ENCODE measurements around the gene IL23R. TPM values are rescaled to one million over a fixed set of nuclear protein-coding genes. Genes with fewer than 3 reads are reported as not detected.
A peak's percentile ranks its signal among the peaks of the same experiment; 100 is the strongest.

The IL23R gene
- total RNA-seq, 4 donors from 2014 or later, result 0.19 to 0.32 TPM; not detected in 2

- ATAC-seq (ENCODE audit: low FRiP score) (peak; percentile 54), DNase-seq (ENCODE audit: low spot score) (no peak)
- TF ChIP-seq CTCF (IDR thresholded peaks at IDR 0.05), result no peak
Measured at GRCh38 chr1:67256291-67257172, 90.3 kb downstream of the IL23R start.

- DNase-seq (ENCODE audit: low spot score), result no peak
- no peak for TF ChIP-seq CTCF (IDR thresholded peaks at IDR 0.05)
- no peak for ATAC-seq (ENCODE audit: low FRiP score)
Measured at GRCh38 chr1:67257173-67257535, 90.9 kb downstream of the IL23R start.

DNA sequence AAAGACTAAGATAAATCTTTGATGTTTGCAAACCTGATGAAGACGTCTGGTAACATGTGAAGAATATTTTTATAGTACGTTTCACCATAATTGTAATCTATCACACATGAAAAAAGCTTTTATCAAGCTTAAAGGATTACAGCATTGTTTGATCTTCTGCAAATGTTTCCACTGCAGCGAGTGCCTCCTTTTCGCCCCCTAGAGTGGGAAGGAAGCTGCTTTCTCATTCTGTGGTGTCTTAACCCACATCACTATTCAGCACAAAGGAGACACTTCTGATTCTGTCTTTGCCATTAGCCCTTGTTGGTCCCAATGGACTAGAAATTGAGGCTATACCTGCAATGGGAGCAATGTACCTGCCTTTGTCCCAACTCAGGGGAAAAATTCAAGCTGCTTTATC, 95.4 kb downstream of the IL23R start:
- DNase-seq (ENCODE audit: low spot score) (no peak), ATAC-seq (ENCODE audit: low FRiP score) (no peak)

GRCh38 chr1:67262735-67263134, 96.5 kb downstream of the IL23R start:
- DNase-seq (ENCODE audit: low spot score) (no peak), ATAC-seq (ENCODE audit: low FRiP score) (no peak)
- TF ChIP-seq CTCF (IDR thresholded peaks at IDR 0.05), result no peak

More for the DNA sequence above, 95.4 kb downstream of the IL23R start:
- TF ChIP-seq CTCF (IDR thresholded peaks at IDR 0.05), result no peak

GRCh38 chr1:67264152-67264551, 97.9 kb downstream of the IL23R start:
- DNase-seq (ENCODE audit: low spot score), result no peak
- ATAC-seq (ENCODE audit: low FRiP score), result no peak
- TF ChIP-seq CTCF (IDR thresholded peaks at IDR 0.05), result no peak

DNA sequence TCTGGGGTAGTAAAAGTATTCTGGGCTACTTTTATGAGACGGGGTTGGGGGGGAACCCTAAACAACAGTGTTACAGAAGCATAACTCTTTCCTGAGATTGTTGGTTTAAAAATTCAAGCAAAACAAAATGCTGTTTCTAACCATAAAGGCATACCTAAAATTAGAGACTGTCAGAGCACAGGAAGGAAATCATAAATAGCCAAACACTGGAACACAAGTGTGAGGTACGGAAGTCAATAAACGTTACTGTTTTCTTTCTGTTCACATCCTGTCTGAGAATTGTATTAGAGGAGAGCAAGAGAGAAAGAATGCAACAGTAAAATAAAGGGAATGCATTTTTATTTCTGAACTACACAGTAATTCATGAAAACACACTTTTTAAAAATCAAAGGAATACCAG, 98.6 kb downstream of the IL23R start:
- no peak for TF ChIP-seq CTCF (IDR thresholded peaks at IDR 0.05)
- ATAC-seq (ENCODE audit: low FRiP score), result no peak
- DNase-seq (ENCODE audit: low spot score), result no peak

DNA sequence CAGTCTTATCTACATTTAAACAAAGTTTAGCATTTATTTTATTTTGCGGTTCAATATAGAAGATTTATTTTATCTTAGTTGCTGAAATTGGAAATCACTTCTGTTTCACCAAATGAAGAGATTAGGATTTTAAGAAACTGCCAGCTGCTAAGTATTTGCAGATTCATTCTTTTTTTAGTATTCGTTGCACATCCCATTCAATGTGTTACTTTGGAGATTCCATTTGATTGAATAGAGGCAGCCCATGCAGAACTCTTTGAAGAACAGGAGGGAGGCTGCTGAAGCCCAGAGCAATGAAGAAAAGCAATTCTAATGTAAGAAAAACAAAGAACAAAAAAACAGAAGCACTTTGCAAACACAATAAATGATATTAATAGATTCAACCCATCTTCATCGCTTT, 102.8 kb downstream of the IL23R start:
- no peak for DNase-seq (ENCODE audit: low spot score)
- TF ChIP-seq CTCF (IDR thresholded peaks at IDR 0.05), result no peak
- ATAC-seq (ENCODE audit: low FRiP score), result no peak

Data from omental fat pad (tissue), 4 donors.